Endothelial cell of umbilical vein (primary cell): ENCODE results near the gene AGPS. TPM values are rescaled to one million over a fixed set of nuclear protein-coding genes. Genes with fewer than 3 reads are reported as not detected.

Source experiments
- BruUV-seq: library from RNA; stranded (reverse); fragments of 400-500 nt; replicated peaks from 2 replicates; lab custom pipeline; 2021; lab: Mats Ljungman, UMichigan
- CTCF ChIA-PET: fragments of 300-600, 350-600 bp; sonication (Branson Sonifier 250); formaldehyde crosslinking; loops from one replicate; lab custom pipeline; 2021; ENCODE audit warnings: antibody characterized with exemption, inconsistent platforms; lab: Charles Lee
- POLR2A ChIA-PET: fragments of 300-600, 350-600 bp; sonication (Branson Sonifier 250); formaldehyde crosslinking; loops from one replicate; lab custom pipeline; 2021; ENCODE audit warnings: antibody characterized with exemption, inconsistent platforms; lab: Charles Lee
- DNase-seq: peaks from one replicate; pipeline ENCODE4 v3.0.0-alpha.2; 2011; ENCODE audit warnings: low read depth, low spot score
- FAIRE-seq: peaks from 2 replicates; lab custom pipeline; 2011; peaks lifted over from hg19 to GRCh38; lab: Jason Lieb, UNC
- H2AFZ ChIP-seq: 2 replicates; pipeline ENCODE4 v1.6.0; 2012; ENCODE audit warnings: low read depth, low read length, control low read depth, inconsistent platforms
- H3K27ac ChIP-seq: 2 replicates; pipeline ENCODE4 v1.5.1; 2011; ENCODE audit warnings: low read depth, mild to moderate bottlenecking, control low read depth, low read length, moderate library complexity; ENCODE audit not compliant: insufficient read depth
- H3K27me3 ChIP-seq, 2 experiments: 2 replicates each; pipeline versions ENCODE4 v1.6.0 to v1.6.1; 2011; ENCODE audit warnings: low read length in 2 of 2, mixed read lengths in 1 of 2; ENCODE audit not compliant: control insufficient read depth in 2 of 2, insufficient read depth in 2 of 2
- H3K36me3 ChIP-seq, 2 experiments: 2 replicates in 1 of 2; 3 replicates in 1 of 2; pipeline ENCODE4 v1.5.1; 2011; ENCODE audit warnings: low read length in 2 of 2, mild to moderate bottlenecking in 1 of 2, moderate library complexity in 1 of 2; ENCODE audit not compliant: control insufficient read depth in 2 of 2, insufficient read depth in 2 of 2; ENCODE audit errors: extremely low read depth in 1 of 2
- H3K4me1 ChIP-seq: 3 replicates; pipeline ENCODE4 v1.5.1; 2011; ENCODE audit warnings: mild to moderate bottlenecking, low read length; ENCODE audit not compliant: control insufficient read depth, insufficient read depth; ENCODE audit errors: extremely low read depth
- H3K4me2 ChIP-seq: 2 replicates; pipeline ENCODE4 v1.6.1; 2011; ENCODE audit warnings: low read length, control low read depth, mixed read lengths; ENCODE audit not compliant: insufficient read depth
- H3K4me3 ChIP-seq, 3 experiments: fragments of 200-600 bp in 1 of 3; sonication (generic), shearing (Covaris generic) in 1 of 3; replicated peaks in 1 of 3; 2 replicates each; pipeline ENCODE4 v1.5.1; 2011 to 2016; ENCODE audit warnings: control low read depth in 3 of 3, low read length in 3 of 3, mild to moderate bottlenecking in 2 of 3, inconsistent platforms in 1 of 3, low read depth in 1 of 3, moderate library complexity in 1 of 3; ENCODE audit not compliant: insufficient read depth in 1 of 3
- H3K79me2 ChIP-seq: 2 replicates; pipeline ENCODE4 v1.6.0; 2012; ENCODE audit warnings: low read length, inconsistent platforms; ENCODE audit not compliant: control insufficient read depth, insufficient read depth
- H3K9ac ChIP-seq: replicated peaks from 2 replicates; pipeline ENCODE3; 2011; ENCODE audit warnings: low read length, control low read depth; ENCODE audit not compliant: insufficient read depth; ENCODE audit errors: extremely low read depth
- H3K9me1 ChIP-seq: replicated peaks from 3 replicates; pipeline ENCODE4 v1.6.0; 2011; ENCODE audit warnings: mild to moderate bottlenecking, low read length; ENCODE audit not compliant: control insufficient read depth, insufficient read depth; ENCODE audit errors: extremely low read depth
- H3K9me3 ChIP-seq: replicated peaks from 2 replicates; pipeline ENCODE4 v1.5.1; 2012; ENCODE audit warnings: low read length, inconsistent platforms; ENCODE audit not compliant: control insufficient read depth, insufficient read depth
- H4K20me1 ChIP-seq: replicated peaks from 2 replicates; pipeline ENCODE3; 2011; ENCODE audit warnings: mild to moderate bottlenecking, low read length; ENCODE audit not compliant: control insufficient read depth, insufficient read depth; ENCODE audit errors: extremely low read depth
- CTCF ChIP-seq, 2 donors: IDR thresholded peaks; 1 replicate in 1 of 2; 2 replicates in 1 of 2; pipeline ENCODE4 v1.5.1; 2011; ENCODE audit warnings: low read length in 2 of 2, mild to moderate bottlenecking in 2 of 2, moderate library complexity in 2 of 2, control low read depth in 1 of 2, inconsistent platforms in 1 of 2, low read depth in 1 of 2; ENCODE audit not compliant: insufficient read depth in 1 of 2; ENCODE audit errors: extremely low read depth in 1 of 2
- EZH2 ChIP-seq: IDR thresholded peaks from 2 replicates; pipeline ENCODE4 v1.6.1; 2012; ENCODE audit warnings: borderline replicate concordance, low read depth, mild to moderate bottlenecking, moderate library complexity, low read length, inconsistent platforms; ENCODE audit not compliant: severe bottlenecking
- FOS ChIP-seq: IDR thresholded peaks from 2 replicates; pipeline ENCODE4 v1.6.1; 2011; ENCODE audit warnings: mild to moderate bottlenecking, low read length, moderate library complexity, borderline replicate concordance; ENCODE audit not compliant: insufficient read depth
- GATA2 ChIP-seq: IDR thresholded peaks from 2 replicates; pipeline ENCODE4 v1.7.0; 2011; ENCODE audit warnings: low read depth, mild to moderate bottlenecking, moderate library complexity, mixed read lengths, low read length; ENCODE audit not compliant: insufficient read length, insufficient read depth
- JUN ChIP-seq: IDR thresholded peaks from 2 replicates; pipeline ENCODE4 v1.6.1; 2011; ENCODE audit warnings: borderline replicate concordance, low read depth; ENCODE audit not compliant: insufficient read length, insufficient read depth
- MYC ChIP-seq: IDR thresholded peaks from one replicate; pipeline ENCODE4 v1.6.1; 2011; ENCODE audit warnings: mild to moderate bottlenecking, low read depth, low read length
- POLR2A ChIP-seq: IDR thresholded peaks from 2 replicates; pipeline ENCODE4 v1.6.1; 2012; ENCODE audit warnings: low read depth, mild to moderate bottlenecking, control low read depth, low read length
- POLR2AphosphoS5 ChIP-seq: IDR thresholded peaks from 2 replicates; pipeline ENCODE4 v1.6.1; 2012; ENCODE audit warnings: low read depth, mild to moderate bottlenecking, control low read depth, low read length, moderate library complexity; ENCODE audit not compliant: insufficient read depth
- dilution Hi-C: fragments of 300-500 bp; cut with MboI; formaldehyde crosslinking; loops from one replicate; pipeline ENCODE4 v1.15.0; 2019; ENCODE audit warnings: low sequenced_read_pairs; ENCODE audit not compliant: extremely low pct_ligation_motif_present
- intact Hi-C: fragments of 100-400 bp; cut with micrococcal nuclease; formaldehyde crosslinking; loops from one replicate; pipeline ENCODE4 v1.10.0; 2022
- polyA plus RNA-seq, 4 experiments: library from polyadenylated mRNA; depleted of rRNA in 3 of 4; stranded (reverse) in 3 of 4; unstranded in 1 of 4; fragments of >200 nt; gene quantifications; 2 replicates each; pipeline versions ENCODE4 v1.2.1 to v1.2.3, GENCODE V29; 2011 to 2012; ENCODE audit warnings: missing spikeins in 1 of 4
- total RNA-seq: library from RNA; stranded (reverse); gene quantifications from 2 replicates; pipeline ENCODE4 v1.2.3, GENCODE V29; 2021
- TF ChIP-seq, protein P1 (sequence below): IDR thresholded peaks from 2 replicates; pipeline ENCODE4 v1.6.1; 2011; ENCODE audit not compliant: insufficient read depth, insufficient read length

Gene AGPS
- total and polyA plus RNA-seq, 2 donors (not counting 3 experiments of a cell fraction or from before 2014, with no cell fraction given) = 10.1 to 96.5 TPM

DNA sequence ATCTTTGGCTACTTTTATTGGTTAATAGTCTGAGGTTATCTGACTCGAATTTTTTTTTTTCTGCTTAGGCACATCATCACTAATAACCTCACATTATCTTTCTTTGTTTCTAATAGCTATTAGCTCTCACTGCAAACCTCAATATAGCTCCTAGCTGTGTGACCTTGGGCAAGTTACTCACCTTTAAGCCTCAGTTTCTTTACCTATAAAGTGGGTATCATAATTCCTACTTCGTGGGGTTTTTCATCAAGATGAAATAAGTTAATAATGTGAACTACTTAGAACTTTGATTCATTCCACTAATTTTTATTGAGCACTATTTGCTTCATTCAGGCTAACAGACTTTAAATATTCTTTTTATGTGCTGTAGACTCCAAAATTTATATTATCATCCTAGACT is 55.5 kb downstream of the AGPS start:
- POLR2A ChIA-PET = interaction anchor here (0.7 kb wide), 1 partner anchor 13 kb away, joined by 4 read pairs; no protein-coding TSS in a partner anchor

More for the DNA sequence above, 55.5 kb downstream of the AGPS start:
- H3K9ac ChIP-seq = no peak overlapping the region
- no peak overlapping the region for H2AFZ ChIP-seq
- no peak for TF ChIP-seq JUN
- no peak for TF ChIP-seq GATA2
- TF ChIP-seq CTCF (IDR thresholded peaks at IDR 0.05; ENCODE audit: extremely low read depth in 1 of 2, insufficient read depth in 1 of 2, low read depth in 1 of 2, low read length in 2 of 2) = no peak
- TF ChIP-seq POLR2A = no peak
- no peak for TF ChIP-seq FOS
- TF ChIP-seq EZH2 = no peak
- no peak for TF ChIP-seq POLR2AphosphoS5
- TF ChIP-seq MYC = no peak
- TF ChIP-seq, protein P1, sequence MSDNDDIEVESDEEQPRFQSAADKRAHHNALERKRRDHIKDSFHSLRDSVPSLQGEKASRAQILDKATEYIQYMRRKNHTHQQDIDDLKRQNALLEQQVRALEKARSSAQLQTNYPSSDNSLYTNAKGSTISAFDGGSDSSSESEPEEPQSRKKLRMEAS = no peak
- no TSS peak for BruUV-seq
- no peaks in the 10 kb centered on the region for H3K9me1 ChIP-seq
- no peak for FAIRE-seq
- CTCF ChIA-PET = no interaction called here
- H3K4me1 ChIP-seq = peaks cover 12% of the 10 kb centered on the region
- H3K4me3 ChIP-seq = no peak overlapping the region
- H3K9me3 ChIP-seq = no peaks in the 10 kb centered on the region
- H3K27me3 ChIP-seq = no peaks in the 10 kb centered on the region
- no peak overlapping the region for H3K27ac ChIP-seq
- DNase-seq = no peak
- H3K79me2 ChIP-seq = peaks cover 22% of the 10 kb centered on the region
- H4K20me1 ChIP-seq = no peaks in the 10 kb centered on the region
- no peak overlapping the region for H3K4me2 ChIP-seq
- H3K36me3 ChIP-seq = peaks cover 0 to 8% of the 10 kb centered on the region in 2 experiments
- dilution Hi-C loops = no loop called here
- intact Hi-C loops = no loop called here
